ENCODE measurements around the gene TTLL6.

TTLL6 gene

DNA sequence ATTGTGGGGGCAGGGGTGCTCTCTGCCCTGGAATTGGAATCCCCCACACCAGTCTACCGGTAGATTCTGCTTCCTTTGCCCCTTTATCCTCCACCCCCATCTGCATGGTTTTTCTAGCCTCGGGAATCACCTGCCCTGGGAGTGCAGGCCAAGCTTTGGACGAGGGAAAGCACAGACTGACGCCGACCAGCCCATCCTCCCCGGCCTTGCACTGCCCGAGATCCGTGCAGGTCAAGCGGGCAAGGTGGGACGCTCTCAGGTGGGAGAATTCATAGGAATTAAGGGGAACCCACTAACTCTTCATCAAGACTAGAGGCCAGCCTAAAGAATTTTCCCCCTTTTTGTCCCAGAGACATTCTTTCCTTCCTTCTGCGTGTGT, 78.6 kb downstream of the TTLL6 start:
- H3K4me3 ChIP-seq (ENCODE audit: low read length) = no peak overlapping the region
- no peak overlapping the region for H3K9ac ChIP-seq (ENCODE audit: low read length)
- no peak overlapping the region for H3K27ac ChIP-seq (ENCODE audit: low read depth, low read length)
- no peaks in the 10 kb centered on the region for H3K36me3 ChIP-seq (ENCODE audit: control insufficient read depth, insufficient read depth, low read length)
- H3K27me3 ChIP-seq (ENCODE audit: control insufficient read depth, insufficient read depth, low read length) = peaks cover 41% of the 10 kb centered on the region
- H3K4me1 ChIP-seq (ENCODE audit: control insufficient read depth, insufficient read depth, low read length) = no peaks in the 10 kb centered on the region

DNA sequence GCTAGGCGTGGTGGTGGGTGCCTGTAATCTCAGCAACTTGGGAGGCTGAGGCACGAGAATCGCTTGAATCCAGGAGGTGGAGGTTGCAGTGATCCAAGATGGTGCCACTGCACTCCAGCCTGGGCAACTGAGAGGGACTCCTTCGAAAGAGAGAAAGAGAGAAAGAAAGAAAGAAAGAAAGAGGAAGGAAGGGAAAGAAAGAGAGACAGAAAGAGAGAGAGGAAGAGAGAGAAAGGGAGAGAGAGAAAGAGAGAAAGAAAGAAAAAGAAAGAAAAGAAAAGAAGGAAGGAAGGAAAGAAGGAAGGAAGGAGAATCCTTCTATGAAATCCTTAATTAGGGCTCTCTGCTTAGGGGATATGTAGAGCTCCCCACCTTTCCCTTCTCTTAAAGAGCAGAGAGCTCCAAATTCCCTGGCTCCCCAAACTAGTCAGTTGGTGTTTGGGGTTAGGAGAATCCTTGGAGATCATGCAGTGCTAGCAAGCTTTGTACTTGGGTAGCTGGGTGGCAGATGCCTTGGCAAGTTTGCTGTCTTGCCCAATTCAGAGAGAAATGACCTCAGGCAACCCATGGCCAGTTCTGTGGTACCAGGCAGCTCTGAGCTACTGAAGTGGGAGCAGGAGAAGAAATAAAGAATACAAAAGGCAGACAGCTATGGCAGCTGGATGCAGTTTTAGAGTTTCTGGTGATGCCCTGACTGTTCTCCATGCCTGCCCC, 79.5 kb downstream of the TTLL6 start:
- peaks cover 40% of the 10 kb centered on the region for H3K27me3 ChIP-seq (ENCODE audit: control insufficient read depth, insufficient read depth, low read length)
- no peak overlapping the region for H3K4me3 ChIP-seq (ENCODE audit: low read length)
- H3K9ac ChIP-seq (ENCODE audit: low read length) = no peak overlapping the region
- no peaks in the 10 kb centered on the region for H3K36me3 ChIP-seq (ENCODE audit: control insufficient read depth, insufficient read depth, low read length)
- no peaks in the 10 kb centered on the region for H3K4me1 ChIP-seq (ENCODE audit: control insufficient read depth, insufficient read depth, low read length)
- no peak overlapping the region for H3K27ac ChIP-seq (ENCODE audit: low read depth, low read length)

GRCh38 chr17:48735062-48735351, 82.0 kb downstream of the TTLL6 start:
- Histone ChIP-seq H3K4me1 (ENCODE audit: control insufficient read depth, insufficient read depth, low read length) (no peaks in the 10 kb centered on the region), H3K27me3 (ENCODE audit: control insufficient read depth, insufficient read depth, low read length) (peaks cover 42% of the 10 kb centered on the region), H3K27ac (ENCODE audit: low read depth, low read length) (no peak overlapping the region), H3K36me3 (ENCODE audit: control insufficient read depth, insufficient read depth, low read length) (no peaks in the 10 kb centered on the region), H3K4me3 (ENCODE audit: low read length) (no peak overlapping the region), H3K9ac (ENCODE audit: low read length) (no peak overlapping the region)

DNA sequence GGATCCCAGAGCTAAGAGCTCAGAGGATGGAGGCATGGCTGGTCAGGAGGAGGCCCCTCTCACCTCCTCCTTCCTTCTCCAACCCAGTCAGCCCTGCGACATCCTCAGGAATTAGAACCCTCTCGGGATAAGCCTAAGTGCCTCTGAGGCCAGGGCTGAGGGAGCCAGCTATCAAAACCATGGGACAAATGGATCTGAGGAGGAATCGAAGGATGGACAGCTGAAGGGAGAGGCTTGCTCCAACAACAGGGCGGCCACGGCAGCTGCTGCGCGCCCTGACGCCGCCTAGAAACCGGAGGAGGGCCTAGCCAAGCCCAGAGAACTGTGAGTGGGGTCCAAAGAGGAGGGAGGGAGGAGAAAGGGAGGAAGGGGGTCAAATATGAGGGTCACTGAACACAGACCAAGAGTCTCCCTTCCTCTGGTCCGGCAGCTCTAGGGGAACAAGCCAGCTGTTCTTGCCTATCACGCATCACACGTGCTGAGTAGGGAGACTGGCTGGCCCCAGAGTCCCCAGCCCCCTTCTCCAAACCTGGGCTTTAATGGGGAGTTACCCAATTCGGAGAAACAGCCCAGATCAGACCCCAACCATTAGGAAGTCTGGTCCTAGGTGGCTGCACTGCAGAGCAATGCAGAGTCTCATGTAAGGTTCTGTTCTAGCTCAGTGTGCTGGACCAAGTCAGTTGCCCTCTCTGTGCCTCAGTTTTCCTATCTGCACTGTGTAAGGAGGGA, 82.5 kb downstream of the TTLL6 start:
- Histone ChIP-seq H3K27me3 (ENCODE audit: control insufficient read depth, insufficient read depth, low read length) (peaks cover 42% of the 10 kb centered on the region), H3K36me3 (ENCODE audit: control insufficient read depth, insufficient read depth, low read length) (no peaks in the 10 kb centered on the region), H3K27ac (ENCODE audit: low read depth, low read length) (no peak overlapping the region), H3K9ac (ENCODE audit: low read length) (no peak overlapping the region), H3K4me1 (ENCODE audit: control insufficient read depth, insufficient read depth, low read length) (no peaks in the 10 kb centered on the region), H3K4me3 (ENCODE audit: low read length) (no peak overlapping the region)

DNA sequence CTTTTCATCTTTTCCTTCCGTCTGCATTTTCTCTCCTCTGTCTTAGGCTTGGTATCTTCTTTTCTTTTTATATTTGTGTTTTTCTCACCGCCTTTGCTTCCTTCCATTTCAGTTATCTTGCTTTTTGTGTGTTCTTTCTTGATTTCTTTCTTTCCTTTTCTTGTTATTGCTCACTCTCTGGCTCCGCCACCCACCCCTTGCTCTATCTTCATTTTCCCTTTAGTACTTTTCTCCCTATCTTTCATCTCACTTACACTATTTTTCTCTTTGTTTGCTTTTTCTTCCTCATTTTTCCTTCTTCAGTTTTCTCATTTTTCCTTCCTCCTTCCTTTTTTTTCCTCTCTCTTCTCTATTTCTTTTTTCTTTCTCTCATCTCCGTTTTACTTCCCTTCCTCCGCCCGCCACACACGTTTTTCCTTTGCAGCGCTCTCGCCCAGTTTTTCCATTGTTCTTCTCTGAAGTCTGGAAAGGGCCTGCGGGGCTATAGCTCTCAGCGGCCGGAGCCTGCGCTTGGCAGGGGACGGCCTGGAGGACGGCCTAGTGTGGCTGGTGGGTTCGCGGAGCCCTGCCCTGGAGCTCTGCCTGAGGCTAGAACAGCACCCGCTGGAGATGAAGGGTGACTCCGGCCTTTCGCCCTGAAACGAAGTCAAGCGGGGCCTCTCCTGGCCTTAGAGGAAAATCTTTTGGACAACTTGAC, 83.2 kb downstream of the TTLL6 start:
- Histone ChIP-seq H3K27ac (ENCODE audit: low read depth, low read length) (no peak overlapping the region), H3K4me3 (ENCODE audit: low read length) (no peak overlapping the region), H3K36me3 (ENCODE audit: control insufficient read depth, insufficient read depth, low read length) (no peaks in the 10 kb centered on the region), H3K4me1 (ENCODE audit: control insufficient read depth, insufficient read depth, low read length) (no peaks in the 10 kb centered on the region), H3K27me3 (ENCODE audit: control insufficient read depth, insufficient read depth, low read length) (peaks cover 43% of the 10 kb centered on the region), H3K9ac (ENCODE audit: low read length) (no peak overlapping the region)

DNA sequence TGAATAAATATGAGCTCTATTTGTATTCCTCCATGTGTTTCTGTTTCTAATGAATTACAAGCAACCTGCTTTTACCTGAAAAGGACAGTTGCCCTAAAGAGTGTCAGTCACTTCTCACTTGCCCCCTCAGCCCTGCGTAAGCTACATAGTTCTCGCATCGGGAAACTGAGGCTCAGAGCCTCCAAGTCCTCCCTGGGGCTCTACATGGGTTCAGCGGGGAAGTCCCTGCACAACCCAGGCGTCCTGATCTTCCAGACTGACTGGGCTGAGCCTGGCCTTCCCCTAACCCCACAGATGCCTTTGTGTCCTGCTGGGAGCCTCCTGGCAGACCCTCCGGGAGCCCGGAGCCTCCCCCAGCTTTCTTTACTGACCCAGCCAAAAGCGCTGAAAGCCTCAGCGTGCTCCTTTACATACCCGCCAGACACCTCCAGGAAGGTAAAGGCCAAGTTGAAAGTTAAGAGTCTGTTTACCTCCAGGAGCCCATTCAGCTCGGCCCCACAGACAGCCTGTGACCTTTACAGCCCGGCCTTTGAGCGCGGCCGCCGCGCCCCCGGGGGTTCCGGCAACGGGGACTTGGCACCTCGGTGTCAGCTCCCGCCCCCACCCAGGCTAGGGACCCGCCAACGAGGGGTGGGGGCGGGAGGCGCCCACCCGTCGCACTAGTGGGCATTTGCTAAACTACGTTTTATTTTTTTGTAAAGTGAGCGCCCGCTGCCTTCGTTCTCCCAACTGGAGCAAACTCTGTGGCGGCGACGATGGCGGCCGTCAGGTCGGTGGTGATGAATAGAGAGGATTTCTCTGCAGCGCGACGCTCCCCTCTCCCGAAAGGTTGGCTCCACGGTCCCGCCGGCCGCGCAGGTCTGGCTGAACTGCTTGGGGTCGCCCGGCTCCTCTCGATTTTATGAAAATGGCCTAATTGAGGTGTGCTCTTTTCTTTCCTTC, 84.1 kb downstream of the TTLL6 start:
- Histone ChIP-seq H3K27me3 (ENCODE audit: control insufficient read depth, insufficient read depth, low read length) (peaks cover 42% of the 10 kb centered on the region), H3K9ac (ENCODE audit: low read length) (no peak overlapping the region), H3K4me1 (ENCODE audit: control insufficient read depth, insufficient read depth, low read length) (no peaks in the 10 kb centered on the region), H3K27ac (ENCODE audit: low read depth, low read length) (no peak overlapping the region), H3K4me3 (ENCODE audit: low read length) (no peak overlapping the region), H3K36me3 (ENCODE audit: control insufficient read depth, insufficient read depth, low read length) (no peaks in the 10 kb centered on the region)

GRCh38 chr17:48731355-48731754, 85.7 kb downstream of the TTLL6 start:
- Histone ChIP-seq H3K4me3 (ENCODE audit: low read length) (no peak overlapping the region), H3K36me3 (ENCODE audit: control insufficient read depth, insufficient read depth, low read length) (no peaks in the 10 kb centered on the region), H3K9ac (ENCODE audit: low read length) (no peak overlapping the region), H3K27me3 (ENCODE audit: control insufficient read depth, insufficient read depth, low read length) (peaks cover 51% of the 10 kb centered on the region), H3K4me1 (ENCODE audit: control insufficient read depth, insufficient read depth, low read length) (no peaks in the 10 kb centered on the region), H3K27ac (ENCODE audit: low read depth, low read length) (no peak overlapping the region)

DNA sequence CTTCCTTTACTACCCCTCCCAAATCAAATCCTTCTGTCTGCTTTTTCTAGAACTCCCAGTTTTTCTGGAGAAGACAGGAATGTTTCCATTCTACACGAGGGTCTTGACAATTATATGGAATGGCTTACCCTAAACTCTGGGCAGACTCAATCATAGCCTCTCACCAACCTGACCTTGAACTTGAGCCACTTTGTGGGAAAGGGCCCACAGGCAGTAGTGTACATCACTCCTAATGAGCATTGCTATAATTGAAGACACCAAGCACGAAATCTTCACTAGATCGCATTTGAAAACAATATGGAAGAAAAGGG, 86.8 kb downstream of the TTLL6 start:
- H3K4me3 ChIP-seq (ENCODE audit: low read length) = no peak overlapping the region
- no peaks in the 10 kb centered on the region for H3K4me1 ChIP-seq (ENCODE audit: control insufficient read depth, insufficient read depth, low read length)
- peaks cover 62% of the 10 kb centered on the region for H3K27me3 ChIP-seq (ENCODE audit: control insufficient read depth, insufficient read depth, low read length)
- no peak overlapping the region for H3K27ac ChIP-seq (ENCODE audit: low read depth, low read length)
- no peaks in the 10 kb centered on the region for H3K36me3 ChIP-seq (ENCODE audit: control insufficient read depth, insufficient read depth, low read length)
- H3K9ac ChIP-seq (ENCODE audit: low read length) = no peak overlapping the region

DNA sequence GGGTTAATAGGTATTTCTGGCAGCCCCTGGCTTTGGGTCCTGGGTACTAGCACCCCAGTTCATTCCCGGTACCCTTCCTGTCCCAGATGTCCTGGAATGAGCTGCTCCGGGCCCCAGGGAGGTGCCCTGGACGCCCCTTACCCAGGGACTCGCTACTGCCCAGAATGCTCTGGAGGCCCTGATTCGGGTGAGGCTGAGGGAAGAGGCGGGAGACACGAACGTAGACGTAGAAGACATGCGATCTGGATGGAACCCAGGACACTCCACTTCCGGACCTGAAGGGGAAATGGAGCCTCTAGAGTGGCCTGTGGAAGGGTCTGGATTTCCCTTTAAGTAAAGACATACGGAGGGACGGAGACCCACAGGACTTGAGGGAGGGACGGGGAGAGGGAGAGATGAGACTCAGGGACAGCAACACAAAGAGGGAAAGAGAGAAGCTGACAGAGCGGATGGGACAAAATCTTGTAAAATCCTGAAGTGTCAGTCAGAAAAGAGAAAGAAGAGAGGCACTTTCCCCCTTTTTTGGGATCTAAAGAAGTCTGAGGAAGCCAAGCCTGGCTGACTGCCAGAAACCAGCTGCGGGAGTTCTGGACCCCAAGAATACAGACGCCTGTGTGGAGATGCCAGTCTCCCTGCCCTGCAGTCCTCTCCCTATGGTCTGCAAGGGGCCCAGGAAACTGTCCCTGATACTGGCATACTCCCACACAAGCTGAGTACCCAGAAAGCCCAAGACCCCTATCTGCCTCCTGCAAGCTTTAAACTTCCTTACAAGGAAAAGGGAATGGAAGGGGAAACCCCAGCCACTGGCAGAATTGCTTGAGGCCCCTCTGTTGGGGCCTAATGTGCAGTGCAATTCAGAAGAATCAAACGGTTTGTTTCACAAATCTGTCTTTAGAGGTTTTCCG, 87.4 kb downstream of the TTLL6 start:
- Histone ChIP-seq H3K27ac (ENCODE audit: low read depth, low read length) (no peak overlapping the region), H3K36me3 (ENCODE audit: control insufficient read depth, insufficient read depth, low read length) (no peaks in the 10 kb centered on the region), H3K4me3 (ENCODE audit: low read length) (peak overlapping the region; percentile 2), H3K4me1 (ENCODE audit: control insufficient read depth, insufficient read depth, low read length) (no peaks in the 10 kb centered on the region), H3K9ac (ENCODE audit: low read length) (no peak overlapping the region), H3K27me3 (ENCODE audit: control insufficient read depth, insufficient read depth, low read length) (peaks cover 62% of the 10 kb centered on the region)

DNA sequence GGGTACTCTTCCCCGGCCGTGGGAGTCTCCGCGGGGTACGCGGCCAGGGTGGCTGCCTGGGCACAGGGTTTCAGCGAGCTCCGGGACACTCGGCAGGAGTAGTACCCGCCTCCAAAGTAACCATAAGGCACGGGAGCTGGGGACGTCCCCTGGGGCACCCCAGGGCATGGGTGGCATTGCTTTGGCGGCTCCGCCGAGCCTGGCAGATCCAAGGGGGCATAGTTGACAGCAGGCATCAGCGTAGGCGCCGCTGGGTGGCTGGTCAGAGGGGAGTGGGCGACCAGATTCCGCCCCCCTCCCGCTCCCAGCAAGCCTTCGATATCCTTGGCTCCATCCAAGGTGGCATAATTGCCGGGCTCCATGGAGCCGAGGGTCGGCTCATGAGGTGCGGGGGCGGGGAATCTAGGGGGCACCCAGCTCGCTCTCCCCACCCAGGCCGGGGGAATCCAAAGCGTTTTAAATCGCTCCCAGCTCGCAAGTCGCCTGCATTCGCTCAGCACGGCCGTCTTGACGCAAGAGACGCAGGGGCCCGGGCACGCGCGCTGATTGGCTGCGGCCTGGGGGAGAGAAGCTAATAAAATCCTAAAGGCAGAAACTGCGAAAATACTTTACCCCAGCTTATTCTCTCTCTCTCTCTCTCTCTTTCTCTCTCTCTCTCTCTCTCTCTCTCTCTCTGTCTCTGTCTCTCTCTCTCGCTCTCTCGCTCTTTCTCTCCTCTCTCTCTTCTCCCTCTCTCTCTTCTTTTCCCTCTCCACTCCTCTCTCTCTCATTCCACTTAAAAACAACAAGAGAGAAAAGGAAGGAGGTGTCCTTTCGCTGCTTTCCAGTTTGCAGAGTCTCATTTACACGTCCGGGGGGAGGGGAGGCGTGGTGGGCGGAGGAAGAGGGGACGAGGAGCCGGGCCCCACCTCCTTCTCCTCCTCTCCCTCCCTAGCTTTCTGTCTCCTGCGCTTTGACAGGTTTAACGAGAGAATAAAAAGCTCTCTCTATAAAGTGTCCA, 88.5 kb downstream of the TTLL6 start, which contains the start of gene HOXB13:
Gene HOXB13, minus strand, starts transcription at position 519 of the 1,000 bp plus-strand sequence. Its CDS starts 157 bp downstream, at position 362.
- Histone ChIP-seq H3K27me3 (ENCODE audit: control insufficient read depth, insufficient read depth, low read length) (peaks cover 59% of the 10 kb centered on the region), H3K9ac (ENCODE audit: low read length) (peak within 1 kb of the TSS; percentile 43), H3K27ac (ENCODE audit: low read depth, low read length) (no peak within 1 kb of the TSS), H3K4me3 (ENCODE audit: low read length) (peak within 1 kb of the TSS; percentile 66), H3K36me3 (ENCODE audit: control insufficient read depth, insufficient read depth, low read length) (no peaks in the 10 kb centered on the region), H3K4me1 (ENCODE audit: control insufficient read depth, insufficient read depth, low read length) (no peaks in the 10 kb centered on the region)
